ENCODE data around the gene ZNF784.

DNA sequence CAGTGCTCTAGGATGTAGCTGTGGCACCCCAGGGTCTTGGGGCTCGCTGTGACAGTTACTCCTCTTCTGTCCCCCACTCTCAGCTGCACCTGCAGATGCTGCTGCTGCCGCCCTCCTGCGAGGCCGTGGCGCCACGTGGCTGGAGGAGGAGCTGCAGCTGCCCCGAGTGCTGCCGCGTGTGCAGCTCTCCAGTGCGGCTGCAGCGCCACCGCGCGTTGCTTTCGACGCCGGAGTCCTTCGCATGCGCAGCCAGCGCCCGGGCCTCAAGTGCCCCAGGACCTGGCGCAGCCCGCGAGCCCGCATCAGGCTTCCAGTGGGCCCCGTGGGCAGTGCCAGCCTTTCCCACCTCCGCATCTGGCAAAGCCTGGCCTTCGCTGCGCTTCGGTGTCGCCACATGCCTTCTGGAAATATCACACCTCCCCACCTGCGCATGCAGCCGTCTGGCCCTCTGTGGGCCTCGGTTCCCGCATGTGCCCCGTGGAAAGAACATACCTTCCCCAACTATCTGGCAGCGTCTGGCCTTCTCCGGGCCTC, 15.7 kb upstream of the ZNF784 start:
- no peak for TF ChIP-seq POLR2A (IDR thresholded peaks at IDR 0.05)
- TF ChIP-seq, protein P1, sequence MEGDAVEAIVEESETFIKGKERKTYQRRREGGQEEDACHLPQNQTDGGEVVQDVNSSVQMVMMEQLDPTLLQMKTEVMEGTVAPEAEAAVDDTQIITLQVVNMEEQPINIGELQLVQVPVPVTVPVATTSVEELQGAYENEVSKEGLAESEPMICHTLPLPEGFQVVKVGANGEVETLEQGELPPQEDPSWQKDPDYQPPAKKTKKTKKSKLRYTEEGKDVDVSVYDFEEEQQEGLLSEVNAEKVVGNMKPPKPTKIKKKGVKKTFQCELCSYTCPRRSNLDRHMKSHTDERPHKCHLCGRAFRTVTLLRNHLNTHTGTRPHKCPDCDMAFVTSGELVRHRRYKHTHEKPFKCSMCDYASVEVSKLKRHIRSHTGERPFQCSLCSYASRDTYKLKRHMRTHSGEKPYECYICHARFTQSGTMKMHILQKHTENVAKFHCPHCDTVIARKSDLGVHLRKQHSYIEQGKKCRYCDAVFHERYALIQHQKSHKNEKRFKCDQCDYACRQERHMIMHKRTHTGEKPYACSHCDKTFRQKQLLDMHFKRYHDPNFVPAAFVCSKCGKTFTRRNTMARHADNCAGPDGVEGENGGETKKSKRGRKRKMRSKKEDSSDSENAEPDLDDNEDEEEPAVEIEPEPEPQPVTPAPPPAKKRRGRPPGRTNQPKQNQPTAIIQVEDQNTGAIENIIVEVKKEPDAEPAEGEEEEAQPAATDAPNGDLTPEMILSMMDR (IDR thresholded peaks at IDR 0.05), result peak; percentile 32 to 61 (median 48)
